ENCODE measurements around the gene NLGN1.

The NLGN1 gene

GRCh38 chr3:173901649-173902048 lies 504.1 kb downstream of the NLGN1 start:
- no peak for TF ChIP-seq CTCF (IDR thresholded peaks at IDR 0.05; ENCODE audit: borderline replicate concordance, insufficient read depth, low read depth, low read length)
- no peak overlapping the region for H3K4me3 ChIP-seq (ENCODE audit: low read depth, low read length)

DNA sequence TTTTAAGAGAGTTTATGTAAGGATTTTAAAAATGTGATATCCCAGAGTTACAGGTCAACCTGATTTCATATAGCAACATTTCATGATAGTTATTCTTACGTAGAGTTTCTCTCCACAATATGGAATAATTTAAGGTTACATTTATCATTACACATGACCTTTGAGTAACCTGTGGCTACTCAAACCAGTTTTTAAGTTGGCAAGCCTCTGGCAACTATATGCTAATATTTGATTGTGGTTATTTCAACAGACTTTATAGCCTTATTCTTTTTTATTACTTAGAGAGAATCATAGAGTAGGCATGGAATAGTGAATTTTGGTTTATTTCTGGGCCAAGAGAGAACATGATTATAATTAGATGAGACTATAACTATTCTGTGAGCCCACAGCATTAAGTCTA lies 504.9 kb downstream of the NLGN1 start:
- no peak for TF ChIP-seq CTCF (IDR thresholded peaks at IDR 0.05; ENCODE audit: borderline replicate concordance, insufficient read depth, low read depth, low read length)

GRCh38 chr3:173902871-173903270 lies 505.3 kb downstream of the NLGN1 start:
- no peak for TF ChIP-seq CTCF (IDR thresholded peaks at IDR 0.05; ENCODE audit: borderline replicate concordance, insufficient read depth, low read depth, low read length)
- no peak overlapping the region for H3K4me3 ChIP-seq (ENCODE audit: low read depth, low read length)

More for the DNA sequence above, 504.9 kb downstream of the NLGN1 start:
- H3K4me3 ChIP-seq (ENCODE audit: low read depth, low read length): no peak overlapping the region

- no peak overlapping the region for H3K4me3 ChIP-seq (ENCODE audit: low read depth, low read length)
- no peak for TF ChIP-seq CTCF (IDR thresholded peaks at IDR 0.05; ENCODE audit: borderline replicate concordance, insufficient read depth, low read depth, low read length)
Measured at GRCh38 chr3:173905381-173905780, 507.8 kb downstream of the NLGN1 start.

- no peak overlapping the region for H3K4me3 ChIP-seq (ENCODE audit: low read depth, low read length)
- TF ChIP-seq CTCF (IDR thresholded peaks at IDR 0.05; ENCODE audit: borderline replicate concordance, insufficient read depth, low read depth, low read length): no peak
Measured at GRCh38 chr3:173911446-173911845, 513.9 kb downstream of the NLGN1 start.

- H3K4me3 ChIP-seq (ENCODE audit: low read depth, low read length): no peak overlapping the region
- no peak for TF ChIP-seq CTCF (IDR thresholded peaks at IDR 0.05; ENCODE audit: borderline replicate concordance, insufficient read depth, low read depth, low read length)
Measured at GRCh38 chr3:173912126-173912525, 514.6 kb downstream of the NLGN1 start.

- no peak for TF ChIP-seq CTCF (IDR thresholded peaks at IDR 0.05; ENCODE audit: borderline replicate concordance, insufficient read depth, low read depth, low read length)
- H3K4me3 ChIP-seq (ENCODE audit: low read depth, low read length): no peak overlapping the region
Measured at GRCh38 chr3:173913397-173913796, 515.9 kb downstream of the NLGN1 start.

Measured in GM12875 (cell line).